ENCODE data around the gene GPRC5A. TPM values are rescaled to one million over a fixed set of nuclear protein-coding genes. Genes with fewer than 3 reads are reported as not detected.

The GPRC5A gene
- total and polyA plus RNA-seq, 2 of the 4 experiments (the other 2 are of a cell fraction), result 49.6 to 201 TPM

GRCh38 chr12:12872139-12872933 lies 19.0 kb upstream of the GPRC5A start (continued):
- TF ChIP-seq CTCF (conservative IDR thresholded peaks at IDR 0.05; ENCODE audit: low read depth, low read length), result no peak
- TF ChIP-seq RAD21 (IDR thresholded peaks at IDR 0.05; ENCODE audit: low read length), result no peak
- no peak for TF ChIP-seq MAFK (IDR thresholded peaks at IDR 0.05; ENCODE audit: low read depth, low read length)
